K562 (cell line): ENCODE results near the gene GPATCH3. TPM values are rescaled to one million over a fixed set of nuclear protein-coding genes. Genes with fewer than 3 reads are reported as not detected.
A peak's percentile ranks its signal among the peaks of the same experiment; 100 is the strongest.

Source experiments
- NR1H2 ChIP-seq: sonication (generic); formaldehyde crosslinking; IDR thresholded peaks from 2 replicates; pipeline ENCODE4 v1.4.0; 2020; ENCODE audit warnings: mild to moderate bottlenecking, missing genetic modification reagents
- SP2 ChIP-seq: IDR thresholded peaks from 2 replicates; pipeline ENCODE4 v1.6.1; 2011; ENCODE audit warnings: mild to moderate bottlenecking, low read depth, low read length, moderate library complexity; ENCODE audit not compliant: poor library complexity, severe bottlenecking; ENCODE audit errors: extremely low read depth
- ZBTB1 ChIP-seq: sonication (generic); formaldehyde crosslinking; IDR thresholded peaks from 2 replicates; pipeline ENCODE4 v1.8.1; 2023; ENCODE audit warnings: missing genetic modification reagents, low read depth, mild to moderate bottlenecking, borderline replicate concordance
- ZNF282 ChIP-seq: sonication (generic); formaldehyde crosslinking; IDR thresholded peaks from 2 replicates; pipeline ENCODE4 v1.8.1; 2023; ENCODE audit warnings: missing genetic modification reagents
- ZNF395 ChIP-seq: fragments of 200-800 bp; sonication (Bioruptor generic); IDR thresholded peaks from 2 replicates; pipeline ENCODE4 v1.6.1; 2017; ENCODE audit warnings: missing genetic modification characterization, missing compliant biosample characterization
- polyA plus RNA-seq, 8 experiments: library from polyadenylated mRNA; depleted of rRNA in 4 of 8; stranded (reverse) in 5 of 8; unstranded in 3 of 8; fragments of >200 nt; fragmentation: Nextera tagmentation in 2 of 8; fragmentation: Illumina TruSeq in 1 of 8; extraction: Ambion mirVana in 2 of 8; extraction: Trizol in 1 of 8; gene quantifications; 2 replicates each; pipeline versions ENCODE4 v1.2.1 to v1.2.3, GENCODE V29; 2011 to 2014; ENCODE audit warnings: inconsistent platforms in 1 of 8, missing spikeins in 1 of 8
- total RNA-seq, 7 experiments: library from RNA; depleted of rRNA in 6 of 7; stranded (reverse); fragments of >200 nt in 6 of 7; fragmentation: Illumina TruSeq in 2 of 7; extraction: Trizol in 2 of 7; gene quantifications; 2 replicates each; pipeline versions ENCODE4 v1.2.1 to v1.2.3, GENCODE V29; 2011 to 2021; ENCODE audit warnings: low replicate concordance in 1 of 7
- TF ChIP-seq, protein P1 (sequence below), 2 experiments: fragments of 450-650 bp in 1 of 2; sonication (generic) in 1 of 2; formaldehyde crosslinking in 1 of 2; IDR thresholded peaks; 2 replicates each; pipeline versions ENCODE4 v1.7.1 to v1.9.0; 2016 to 2022; ENCODE audit warnings: inconsistent platforms in 1 of 2, mild to moderate bottlenecking in 1 of 2, missing genetic modification reagents in 1 of 2
- TF ChIP-seq, protein P2 (sequence below): sonication (generic); formaldehyde crosslinking; IDR thresholded peaks from 2 replicates; pipeline ENCODE4 v1.4.0; 2020; ENCODE audit warnings: mild to moderate bottlenecking, missing genetic modification reagents
- TF ChIP-seq, protein P3 (sequence below): sonication (generic); formaldehyde crosslinking; IDR thresholded peaks from 2 replicates; pipeline ENCODE4 v1.8.0; 2022; ENCODE audit warnings: mild to moderate bottlenecking, missing genetic modification reagents
- TF ChIP-seq, protein P4 (sequence below): sonication (generic); formaldehyde crosslinking; IDR thresholded peaks from 2 replicates; pipeline ENCODE4 v1.8.0; 2022; ENCODE audit warnings: mild to moderate bottlenecking, missing genetic modification reagents

The GPATCH3 gene
- total and polyA plus RNA-seq, 9 of the 15 experiments (the other 6 are each of a cell fraction or from before 2014, with no cell fraction given), result 1.6 to 23.0 (median 13.3) TPM

GRCh38 chr1:26921540-26922430 is 21.5 kb upstream of the GPATCH3 start, which contains the start of gene NUDC (continued):
- TF ChIP-seq, protein P1, sequence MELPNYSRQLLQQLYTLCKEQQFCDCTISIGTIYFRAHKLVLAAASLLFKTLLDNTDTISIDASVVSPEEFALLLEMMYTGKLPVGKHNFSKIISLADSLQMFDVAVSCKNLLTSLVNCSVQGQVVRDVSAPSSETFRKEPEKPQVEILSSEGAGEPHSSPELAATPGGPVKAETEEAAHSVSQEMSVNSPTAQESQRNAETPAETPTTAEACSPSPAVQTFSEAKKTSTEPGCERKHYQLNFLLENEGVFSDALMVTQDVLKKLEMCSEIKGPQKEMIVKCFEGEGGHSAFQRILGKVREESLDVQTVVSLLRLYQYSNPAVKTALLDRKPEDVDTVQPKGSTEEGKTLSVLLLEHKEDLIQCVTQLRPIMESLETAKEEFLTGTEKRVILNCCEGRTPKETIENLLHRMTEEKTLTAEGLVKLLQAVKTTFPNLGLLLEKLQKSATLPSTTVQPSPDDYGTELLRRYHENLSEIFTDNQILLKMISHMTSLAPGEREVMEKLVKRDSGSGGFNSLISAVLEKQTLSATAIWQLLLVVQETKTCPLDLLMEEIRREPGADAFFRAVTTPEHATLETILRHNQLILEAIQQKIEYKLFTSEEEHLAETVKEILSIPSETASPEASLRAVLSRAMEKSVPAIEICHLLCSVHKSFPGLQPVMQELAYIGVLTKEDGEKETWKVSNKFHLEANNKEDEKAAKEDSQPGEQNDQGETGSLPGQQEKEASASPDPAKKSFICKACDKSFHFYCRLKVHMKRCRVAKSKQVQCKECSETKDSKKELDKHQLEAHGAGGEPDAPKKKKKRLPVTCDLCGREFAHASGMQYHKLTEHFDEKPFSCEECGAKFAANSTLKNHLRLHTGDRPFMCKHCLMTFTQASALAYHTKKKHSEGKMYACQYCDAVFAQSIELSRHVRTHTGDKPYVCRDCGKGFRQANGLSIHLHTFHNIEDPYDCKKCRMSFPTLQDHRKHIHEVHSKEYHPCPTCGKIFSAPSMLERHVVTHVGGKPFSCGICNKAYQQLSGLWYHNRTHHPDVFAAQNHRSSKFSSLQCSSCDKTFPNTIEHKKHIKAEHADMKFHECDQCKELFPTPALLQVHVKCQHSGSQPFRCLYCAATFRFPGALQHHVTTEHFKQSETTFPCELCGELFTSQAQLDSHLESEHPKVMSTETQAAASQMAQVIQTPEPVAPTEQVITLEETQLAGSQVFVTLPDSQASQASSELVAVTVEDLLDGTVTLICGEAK (IDR thresholded peaks at IDR 0.05), result peak; percentile 95
- TF ChIP-seq, protein P1 (CRISPR knock-in tag; IDR thresholded peaks at IDR 0.05), result no peak
- TF ChIP-seq SP2 (peak; percentile 71), NR1H2 (peak; percentile 90), ZNF282 (CRISPR knock-in tag) (no peak; the same call in 1 of the 2 replicates), ZBTB1 (CRISPR knock-in tag) (peak; percentile 22; the same call in 1 of the 2 replicates), ZNF395 (peak; percentile 89; the same call in 1 of the 2 replicates)
- TF ChIP-seq, protein P2, sequence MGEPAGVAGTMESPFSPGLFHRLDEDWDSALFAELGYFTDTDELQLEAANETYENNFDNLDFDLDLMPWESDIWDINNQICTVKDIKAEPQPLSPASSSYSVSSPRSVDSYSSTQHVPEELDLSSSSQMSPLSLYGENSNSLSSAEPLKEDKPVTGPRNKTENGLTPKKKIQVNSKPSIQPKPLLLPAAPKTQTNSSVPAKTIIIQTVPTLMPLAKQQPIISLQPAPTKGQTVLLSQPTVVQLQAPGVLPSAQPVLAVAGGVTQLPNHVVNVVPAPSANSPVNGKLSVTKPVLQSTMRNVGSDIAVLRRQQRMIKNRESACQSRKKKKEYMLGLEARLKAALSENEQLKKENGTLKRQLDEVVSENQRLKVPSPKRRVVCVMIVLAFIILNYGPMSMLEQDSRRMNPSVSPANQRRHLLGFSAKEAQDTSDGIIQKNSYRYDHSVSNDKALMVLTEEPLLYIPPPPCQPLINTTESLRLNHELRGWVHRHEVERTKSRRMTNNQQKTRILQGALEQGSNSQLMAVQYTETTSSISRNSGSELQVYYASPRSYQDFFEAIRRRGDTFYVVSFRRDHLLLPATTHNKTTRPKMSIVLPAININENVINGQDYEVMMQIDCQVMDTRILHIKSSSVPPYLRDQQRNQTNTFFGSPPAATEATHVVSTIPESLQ (CRISPR knock-in tag), result peak; percentile 89
- TF ChIP-seq, protein P3, sequence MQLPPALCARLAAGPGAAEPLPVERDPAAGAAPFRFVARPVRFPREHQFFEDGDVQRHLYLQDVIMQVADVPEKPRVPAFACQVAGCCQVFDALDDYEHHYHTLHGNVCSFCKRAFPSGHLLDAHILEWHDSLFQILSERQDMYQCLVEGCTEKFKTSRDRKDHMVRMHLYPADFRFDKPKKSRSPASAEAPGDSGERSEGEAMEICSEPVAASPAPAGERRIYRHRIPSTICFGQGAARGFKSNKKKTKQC (CRISPR knock-in tag), result peak; percentile 95
- TF ChIP-seq, protein P4, sequence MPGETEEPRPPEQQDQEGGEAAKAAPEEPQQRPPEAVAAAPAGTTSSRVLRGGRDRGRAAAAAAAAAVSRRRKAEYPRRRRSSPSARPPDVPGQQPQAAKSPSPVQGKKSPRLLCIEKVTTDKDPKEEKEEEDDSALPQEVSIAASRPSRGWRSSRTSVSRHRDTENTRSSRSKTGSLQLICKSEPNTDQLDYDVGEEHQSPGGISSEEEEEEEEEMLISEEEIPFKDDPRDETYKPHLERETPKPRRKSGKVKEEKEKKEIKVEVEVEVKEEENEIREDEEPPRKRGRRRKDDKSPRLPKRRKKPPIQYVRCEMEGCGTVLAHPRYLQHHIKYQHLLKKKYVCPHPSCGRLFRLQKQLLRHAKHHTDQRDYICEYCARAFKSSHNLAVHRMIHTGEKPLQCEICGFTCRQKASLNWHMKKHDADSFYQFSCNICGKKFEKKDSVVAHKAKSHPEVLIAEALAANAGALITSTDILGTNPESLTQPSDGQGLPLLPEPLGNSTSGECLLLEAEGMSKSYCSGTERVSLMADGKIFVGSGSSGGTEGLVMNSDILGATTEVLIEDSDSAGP (CRISPR knock-in tag), result peak; percentile 11; the same call in 1 of the 2 replicates
